SU-DHL-6 (cell line): ENCODE measurements around the gene RNF146.

Experiments
- H2AFZ ChIP-seq: fragments of 200-600 bp; sonication (generic); 2 replicates; pipeline ENCODE4 v1.6.1; 2014; ENCODE audit warnings: low read depth, mild to moderate bottlenecking, moderate library complexity, mixed read lengths, antibody characterized with exemption, low read length; ENCODE audit not compliant: severe bottlenecking
- H3F3A ChIP-seq: fragments of 200-600 bp; shearing (Covaris generic); 2 replicates; pipeline ENCODE4 v1.6.0; 2016; ENCODE audit warnings: antibody characterized with exemption, mild to moderate bottlenecking; ENCODE audit not compliant: insufficient read depth
- H3K27ac ChIP-seq: fragments of 200-600 bp; sonication (generic); 2 replicates; pipeline ENCODE4 v1.5.1; 2016; ENCODE audit warnings: low read depth, mild to moderate bottlenecking, low read length, moderate library complexity, mixed read lengths
- H3K27me3 ChIP-seq: fragments of 200-600 bp; sonication (generic), shearing (Covaris generic); 2 replicates; pipeline ENCODE4 v1.6.0; 2014; ENCODE audit warnings: mild to moderate bottlenecking, low read length
- H3K36me3 ChIP-seq: fragments of 200-600 bp; sonication (generic); 2 replicates; pipeline ENCODE4 v1.6.1; 2014; ENCODE audit warnings: mild to moderate bottlenecking, low read length, mixed read lengths
- H3K4me2 ChIP-seq: fragments of 300-600, 200-600 bp; shearing (Covaris generic), sonication (generic); 2 replicates; pipeline ENCODE4 v1.6.0; 2014; ENCODE audit warnings: low read length, low read depth, mild to moderate bottlenecking; ENCODE audit not compliant: poor library complexity, severe bottlenecking
- H3K4me3 ChIP-seq: fragments of 200-600 bp; sonication (generic); 2 replicates; pipeline ENCODE4 v1.5.1; 2014; ENCODE audit warnings: antibody characterized with exemption, low read length, mild to moderate bottlenecking, mixed read lengths; ENCODE audit not compliant: insufficient read depth, poor library complexity, severe bottlenecking
- H3K79me2 ChIP-seq: fragments of 200-600 bp; sonication (generic); 2 replicates; pipeline ENCODE4 v1.6.1; 2014; ENCODE audit warnings: mild to moderate bottlenecking, low read length, moderate library complexity; ENCODE audit not compliant: insufficient read depth
- H3K9ac ChIP-seq: fragments of 200-600 bp; sonication (generic); 2 replicates; pipeline ENCODE4 v1.7.0; 2014; ENCODE audit warnings: mild to moderate bottlenecking, low read length
- H3K9me2 ChIP-seq: fragments of 200-600 bp; sonication (generic); replicated peaks from 2 replicates; pipeline ENCODE4 v1.6.1; 2014; ENCODE audit warnings: low read length; ENCODE audit not compliant: insufficient read depth
- H3K9me3 ChIP-seq: fragments of 200-600 bp; sonication (generic); 2 replicates; pipeline ENCODE4 v1.6.1; 2014; ENCODE audit warnings: low read length, mixed read lengths; ENCODE audit not compliant: insufficient read depth
- H4K20me1 ChIP-seq: fragments of 200-600 bp; sonication (generic); 2 replicates; pipeline ENCODE4 v1.6.1; 2014; ENCODE audit warnings: low read depth, mild to moderate bottlenecking, antibody characterized with exemption, low read length, moderate library complexity, mixed read lengths
- CTCF ChIP-seq: fragments of 200-600 bp; sonication (generic); IDR thresholded peaks from one replicate; pipeline ENCODE4 v1.5.1; 2017; ENCODE audit warnings: antibody characterized with exemption, mild to moderate bottlenecking, low read length, moderate library complexity; ENCODE audit not compliant: insufficient read depth, poor library complexity, severe bottlenecking
- EZH2phosphoT487 ChIP-seq: fragments of 200-600 bp; sonication (generic), shearing (Covaris generic); conservative IDR thresholded peaks from 2 replicates; pipeline ENCODE4 v1.6.1; 2018; ENCODE audit warnings: mild to moderate bottlenecking, antibody characterized with exemption, low read length, moderate library complexity, mixed read lengths

Gene RNF146

GRCh38 chr6:127291495-127291894 lies 24.8 kb downstream of the RNF146 start:
- Histone ChIP-seq H3K27me3 (no peaks in the 10 kb centered on the region), H3K4me2 (no peak overlapping the region), H3K4me3 (no peak overlapping the region), H3K9me3 (no peaks in the 10 kb centered on the region), H2AFZ (no peak overlapping the region), H3K9ac (no peak overlapping the region), H3K9me2 (no peaks in the 10 kb centered on the region), H3K79me2 (peaks cover 5% of the 10 kb centered on the region; the same call in 1 of the 2 replicates), H4K20me1 (no peaks in the 10 kb centered on the region), H3K27ac (no peak overlapping the region), H3F3A (no peaks in the 10 kb centered on the region; the same call in 1 of the 2 replicates), H3K36me3 (peaks cover 25% of the 10 kb centered on the region; the same call in 1 of the 2 replicates)
- TF ChIP-seq CTCF (no peak), EZH2phosphoT487 (no peak)

GRCh38 chr6:127297502-127298070 lies 30.9 kb downstream of the RNF146 start:
- Histone ChIP-seq H3K4me2 (no peak overlapping the region), H3K27ac (no peak overlapping the region), H3K27me3 (no peaks in the 10 kb centered on the region), H3K79me2 (peaks cover 11% of the 10 kb centered on the region; the same call in 1 of the 2 replicates), H3K4me3 (no peak overlapping the region), H3K9ac (no peak overlapping the region), H4K20me1 (no peaks in the 10 kb centered on the region), H3K9me2 (no peaks in the 10 kb centered on the region), H2AFZ (no peak overlapping the region), H3F3A (no peaks in the 10 kb centered on the region), H3K9me3 (no peaks in the 10 kb centered on the region), H3K36me3 (peaks cover 12% of the 10 kb centered on the region; the same call in 1 of the 2 replicates)
- TF ChIP-seq CTCF (no peak), EZH2phosphoT487 (no peak)

GRCh38 chr6:127298475-127298874 lies 31.8 kb downstream of the RNF146 start:
- H4K20me1 ChIP-seq = no peaks in the 10 kb centered on the region
- H3K27ac ChIP-seq = no peak overlapping the region
- no peak overlapping the region for H2AFZ ChIP-seq
- H3K4me2 ChIP-seq = no peak overlapping the region
- H3K9me2 ChIP-seq = no peaks in the 10 kb centered on the region
- H3F3A ChIP-seq = 0 out of 2 replicates have a peak, but pooled peaks cover 4% of the 10 kb centered on the region
- TF ChIP-seq CTCF (no peak), EZH2phosphoT487 (no peak)
- peaks cover 11% of the 10 kb centered on the region; the same call in 1 of the 2 replicates for H3K79me2 ChIP-seq
- peaks cover 12% of the 10 kb centered on the region; the same call in 1 of the 2 replicates for H3K36me3 ChIP-seq
- H3K4me3 ChIP-seq = no peak overlapping the region
- no peaks in the 10 kb centered on the region for H3K27me3 ChIP-seq
- H3K9ac ChIP-seq = no peak overlapping the region
- H3K9me3 ChIP-seq = no peaks in the 10 kb centered on the region
